Mucosa of stomach (tissue), 1 donor: Measurements from ENCODE around the gene CDK14.

Source experiments
- H3K27me3 ChIP-seq: one replicate; pipeline ENCODE4 v1.7.0; 2013; ENCODE audit warnings: mild to moderate bottlenecking, low read length; ENCODE audit not compliant: control insufficient read depth, insufficient read depth
- H3K36me3 ChIP-seq: one replicate; pipeline ENCODE4 v1.7.0; 2013; ENCODE audit warnings: low read length; ENCODE audit not compliant: control insufficient read depth, insufficient read depth
- H3K4me1 ChIP-seq: one replicate; pipeline ENCODE4 v1.7.0; 2013; ENCODE audit warnings: mild to moderate bottlenecking, low read length; ENCODE audit not compliant: control insufficient read depth, insufficient read depth
- H3K4me3 ChIP-seq: one replicate; pipeline ENCODE4 v1.7.0; 2013; ENCODE audit warnings: low read length
- H3K9ac ChIP-seq: one replicate; pipeline ENCODE4 v1.7.0; 2013; ENCODE audit warnings: mild to moderate bottlenecking, low read length, moderate library complexity
- H3K9me3 ChIP-seq: one replicate; pipeline ENCODE4 v1.7.0; 2013; ENCODE audit warnings: mild to moderate bottlenecking, low read length, moderate library complexity; ENCODE audit not compliant: control insufficient read depth
- donor health status: Pancreatic carcinoma.

Gene CDK14

DNA sequence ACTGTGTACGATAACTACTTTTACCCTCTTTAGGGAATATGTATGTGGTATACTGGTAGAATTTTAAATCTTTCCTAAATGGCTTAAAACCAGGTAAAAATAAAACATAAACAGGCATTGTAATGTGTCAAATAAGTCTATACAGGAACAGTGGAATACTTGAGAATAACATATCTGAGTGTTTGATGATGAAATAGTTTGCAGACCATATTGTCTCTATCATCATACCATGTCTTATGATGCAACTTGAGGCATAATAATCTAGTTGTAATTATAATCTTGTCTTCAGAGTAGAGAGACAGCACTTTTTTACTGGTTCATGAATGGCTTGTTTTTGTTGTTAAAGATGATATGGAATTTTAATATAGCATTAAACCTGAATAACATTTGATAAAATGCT, 293.5 kb downstream of the CDK14 start:
- H3K4me1 ChIP-seq = no peaks in the 10 kb centered on the region
- no peaks in the 10 kb centered on the region for H3K36me3 ChIP-seq
- no peaks in the 10 kb centered on the region for H3K9me3 ChIP-seq
- H3K27me3 ChIP-seq = no peaks in the 10 kb centered on the region
- H3K4me3 ChIP-seq = no peak overlapping the region
- no peak overlapping the region for H3K9ac ChIP-seq

DNA sequence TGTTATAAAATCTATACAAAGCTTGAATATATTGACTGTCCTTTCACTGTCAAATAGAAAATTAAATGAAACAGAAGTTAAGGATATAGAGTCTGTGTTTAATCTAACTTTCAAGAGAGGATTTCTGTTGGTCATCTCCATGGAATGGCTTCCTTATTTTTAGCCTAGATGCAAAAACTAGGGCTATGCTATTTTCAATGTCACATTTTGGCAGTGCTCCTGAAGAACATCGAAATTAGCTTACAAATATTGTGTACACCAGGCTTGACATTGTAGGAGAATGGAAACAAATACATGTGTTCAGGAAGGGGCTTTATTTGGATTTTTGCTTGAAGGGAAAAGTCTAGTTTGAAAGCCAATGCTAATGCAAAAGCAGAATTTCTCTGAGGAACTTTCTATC, 295.4 kb downstream of the CDK14 start:
- Histone ChIP-seq H3K27me3 (no peaks in the 10 kb centered on the region), H3K9me3 (no peaks in the 10 kb centered on the region), H3K4me1 (no peaks in the 10 kb centered on the region), H3K9ac (no peak overlapping the region), H3K4me3 (no peak overlapping the region), H3K36me3 (no peaks in the 10 kb centered on the region)

DNA sequence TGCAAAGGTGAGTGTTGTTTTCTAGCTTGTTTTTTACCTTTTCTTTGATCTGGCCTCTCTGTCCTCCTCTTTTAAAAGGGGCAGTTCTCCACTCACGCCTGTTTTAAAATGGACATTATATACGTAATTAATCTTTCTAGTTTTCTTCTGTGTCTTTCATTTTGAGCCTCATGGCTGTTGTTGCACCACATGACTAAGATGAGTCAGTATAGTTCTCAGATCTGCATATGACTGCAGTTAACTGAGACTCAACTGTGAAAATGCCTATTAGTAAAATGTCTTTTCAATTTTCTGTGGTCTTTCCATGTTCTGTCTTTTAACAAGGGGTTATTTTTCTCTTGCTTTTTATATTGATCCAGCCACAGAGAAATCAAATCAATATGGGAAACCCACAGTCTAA, 296.1 kb downstream of the CDK14 start:
- Histone ChIP-seq H3K4me3 (no peak overlapping the region), H3K36me3 (no peaks in the 10 kb centered on the region), H3K9me3 (no peaks in the 10 kb centered on the region), H3K4me1 (no peaks in the 10 kb centered on the region), H3K9ac (no peak overlapping the region), H3K27me3 (no peaks in the 10 kb centered on the region)

DNA sequence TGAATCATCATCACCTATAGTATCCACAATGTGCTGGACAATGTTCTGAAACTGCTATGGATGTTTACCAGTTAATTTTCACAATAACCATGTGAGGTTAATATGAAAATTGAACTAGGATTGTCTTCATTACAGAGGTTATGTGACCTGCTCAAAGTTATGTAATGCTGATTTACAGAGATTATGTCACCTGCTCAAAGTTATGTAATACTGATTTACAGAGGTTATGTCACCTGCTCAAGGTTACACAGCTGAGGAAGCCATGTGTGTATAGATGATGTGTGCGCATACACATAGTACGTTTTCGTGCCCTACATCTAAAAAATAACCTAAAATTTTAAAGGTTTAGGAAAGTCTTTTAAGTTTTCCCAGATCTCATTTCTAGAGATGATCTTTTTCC, 298.0 kb downstream of the CDK14 start:
- H3K9me3 ChIP-seq = no peaks in the 10 kb centered on the region
- no peaks in the 10 kb centered on the region for H3K27me3 ChIP-seq
- no peaks in the 10 kb centered on the region for H3K4me1 ChIP-seq
- no peak overlapping the region for H3K9ac ChIP-seq
- no peaks in the 10 kb centered on the region for H3K36me3 ChIP-seq
- H3K4me3 ChIP-seq = no peak overlapping the region

DNA sequence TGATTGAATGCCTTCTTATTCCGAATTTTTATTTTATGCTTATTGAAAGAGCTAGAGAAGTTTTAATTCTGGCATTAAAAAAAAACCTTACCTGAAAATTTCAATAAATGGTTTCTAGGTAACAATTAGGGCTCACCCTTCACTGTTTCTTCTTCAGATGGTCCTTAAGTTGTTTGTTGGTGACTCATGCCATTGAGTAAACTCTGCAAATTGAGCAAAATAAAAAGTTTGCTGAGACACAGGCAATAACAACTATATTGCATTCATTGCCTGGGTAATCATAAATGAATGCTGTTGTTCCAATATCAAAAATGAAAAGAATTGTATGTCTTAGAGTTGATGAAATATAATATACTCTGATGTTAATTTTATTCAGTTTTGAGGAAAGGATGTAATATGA, 300.3 kb downstream of the CDK14 start:
- Histone ChIP-seq H3K4me1 (no peaks in the 10 kb centered on the region), H3K27me3 (no peaks in the 10 kb centered on the region), H3K9me3 (no peaks in the 10 kb centered on the region), H3K9ac (no peak overlapping the region), H3K4me3 (no peak overlapping the region), H3K36me3 (no peaks in the 10 kb centered on the region)

DNA sequence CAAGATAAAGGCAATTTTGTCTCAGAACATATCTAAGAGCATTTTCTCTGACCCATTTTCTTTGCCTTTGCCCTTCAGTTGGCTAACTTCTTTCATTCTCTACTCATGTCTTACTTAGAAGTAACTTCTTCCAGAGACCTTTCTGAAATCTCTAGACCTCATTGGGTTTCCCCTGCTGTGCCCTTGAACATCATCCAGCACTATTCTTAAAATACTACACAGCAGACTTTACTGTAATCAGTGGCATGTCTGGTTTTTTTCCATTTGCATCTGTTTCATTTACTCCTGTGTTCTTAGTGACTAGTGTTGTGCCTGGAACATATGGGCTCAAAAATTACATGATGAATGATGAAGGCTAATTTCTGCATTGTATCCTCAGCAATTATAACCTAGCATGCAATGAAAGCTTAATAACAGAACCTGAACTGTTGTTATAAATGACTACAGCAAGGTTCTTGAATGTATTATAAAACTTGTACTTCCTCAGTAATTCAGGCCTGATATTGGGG, 301.9 kb downstream of the CDK14 start:
- Histone ChIP-seq H3K9ac (no peak overlapping the region), H3K27me3 (no peaks in the 10 kb centered on the region), H3K4me3 (no peak overlapping the region), H3K9me3 (no peaks in the 10 kb centered on the region), H3K4me1 (no peaks in the 10 kb centered on the region), H3K36me3 (no peaks in the 10 kb centered on the region)

DNA sequence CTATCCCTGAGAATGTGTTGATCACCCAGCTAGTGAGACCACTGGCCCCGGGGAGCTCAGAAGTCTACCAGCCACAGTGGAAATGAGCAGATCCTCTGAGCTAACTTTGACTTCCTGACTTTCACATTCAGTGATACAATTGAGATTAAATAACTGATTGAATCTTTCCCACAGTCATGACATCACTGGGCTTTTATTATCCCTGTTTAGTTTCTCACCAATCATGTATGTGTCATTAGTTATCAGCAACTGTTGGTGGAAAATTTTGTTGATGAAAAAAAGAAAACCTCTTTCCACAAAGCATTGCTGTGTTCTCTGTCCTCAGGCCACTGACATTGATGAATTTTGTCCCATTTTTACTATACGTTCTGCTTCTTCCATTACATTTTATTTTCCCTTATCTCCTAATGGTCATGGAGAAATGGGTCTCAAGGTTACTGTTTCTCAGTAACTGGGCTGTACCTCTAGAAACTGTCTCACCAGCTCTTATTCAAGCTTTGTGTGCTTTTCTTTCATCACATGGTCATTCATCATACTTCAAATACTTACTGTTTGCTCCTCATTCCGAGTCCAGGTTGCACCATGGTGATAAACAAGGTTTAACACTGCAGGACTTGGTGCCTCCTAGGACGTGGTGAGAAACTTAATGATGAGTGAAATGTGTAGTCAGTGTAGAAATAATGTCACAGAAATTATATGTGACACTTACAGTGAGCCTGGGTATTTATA, 304.7 kb downstream of the CDK14 start:
- Histone ChIP-seq H3K9me3 (no peaks in the 10 kb centered on the region), H3K4me1 (no peaks in the 10 kb centered on the region), H3K4me3 (no peak overlapping the region), H3K9ac (no peak overlapping the region), H3K36me3 (no peaks in the 10 kb centered on the region), H3K27me3 (no peaks in the 10 kb centered on the region)

DNA sequence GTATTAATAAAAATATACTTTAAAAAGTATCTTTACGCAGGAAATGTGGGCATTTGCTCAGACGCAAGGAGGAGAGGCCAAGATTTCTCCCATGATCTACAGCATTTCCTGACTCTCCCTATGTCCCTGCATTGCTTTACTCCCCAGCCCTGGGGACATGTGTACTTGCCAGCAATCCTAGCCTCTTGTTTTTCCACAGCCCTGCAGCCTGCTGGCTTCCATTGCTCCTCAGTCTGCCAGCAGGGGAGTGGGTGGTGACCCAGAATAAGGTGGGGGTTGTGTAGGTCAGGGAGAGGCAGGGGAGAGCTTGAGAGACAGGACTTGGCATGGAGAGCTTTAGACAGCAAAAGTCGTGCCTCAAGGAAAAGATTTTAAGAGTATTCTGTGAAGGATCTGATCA, 307.7 kb downstream of the CDK14 start:
- Histone ChIP-seq H3K4me3 (no peak overlapping the region), H3K9ac (no peak overlapping the region), H3K4me1 (no peaks in the 10 kb centered on the region), H3K9me3 (no peaks in the 10 kb centered on the region), H3K36me3 (no peaks in the 10 kb centered on the region), H3K27me3 (no peaks in the 10 kb centered on the region)

DNA sequence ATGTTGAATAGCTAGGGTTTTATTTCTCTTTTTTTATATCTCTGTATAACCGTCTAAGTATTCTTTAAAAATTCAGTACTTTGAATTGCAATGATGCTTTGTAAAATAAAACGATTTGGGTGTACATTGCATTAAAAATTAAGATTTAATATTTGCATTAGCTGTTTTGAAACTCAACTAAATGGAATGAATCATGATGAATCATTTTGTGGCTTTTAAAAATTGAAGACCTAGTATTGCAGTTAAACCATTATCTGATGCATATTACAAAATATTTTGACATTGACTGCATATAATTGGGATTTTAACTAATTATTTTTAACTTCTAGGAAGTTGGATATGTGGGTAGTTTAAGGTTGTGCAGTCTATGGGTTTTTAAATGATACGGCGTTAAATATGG, 314.0 kb downstream of the CDK14 start:
- no peaks in the 10 kb centered on the region for H3K27me3 ChIP-seq
- no peaks in the 10 kb centered on the region for H3K9me3 ChIP-seq
- H3K9ac ChIP-seq = no peak overlapping the region
- no peaks in the 10 kb centered on the region for H3K4me1 ChIP-seq
- no peaks in the 10 kb centered on the region for H3K36me3 ChIP-seq
- no peak overlapping the region for H3K4me3 ChIP-seq

DNA sequence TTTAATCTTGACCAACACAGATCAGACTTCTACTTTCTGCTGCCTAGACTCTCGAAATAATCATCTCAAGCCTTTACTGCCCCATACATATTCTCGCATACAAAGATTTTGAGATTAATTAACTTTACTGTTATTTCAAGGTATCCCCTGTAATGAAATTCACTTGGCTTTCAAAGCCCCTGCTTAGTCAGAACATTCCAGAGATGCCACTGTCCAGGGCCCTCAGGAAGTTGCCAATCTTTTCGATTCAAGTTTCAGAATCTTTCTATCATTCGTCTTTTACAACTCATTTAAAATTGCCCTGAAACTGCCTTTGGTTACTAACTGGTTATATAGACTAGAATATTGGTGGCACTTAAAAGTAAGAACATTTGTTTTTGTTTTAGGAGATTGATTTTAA, 320.2 kb downstream of the CDK14 start:
- Histone ChIP-seq H3K9me3 (no peaks in the 10 kb centered on the region), H3K4me1 (no peaks in the 10 kb centered on the region), H3K36me3 (no peaks in the 10 kb centered on the region), H3K27me3 (no peaks in the 10 kb centered on the region), H3K9ac (no peak overlapping the region), H3K4me3 (no peak overlapping the region)

DNA sequence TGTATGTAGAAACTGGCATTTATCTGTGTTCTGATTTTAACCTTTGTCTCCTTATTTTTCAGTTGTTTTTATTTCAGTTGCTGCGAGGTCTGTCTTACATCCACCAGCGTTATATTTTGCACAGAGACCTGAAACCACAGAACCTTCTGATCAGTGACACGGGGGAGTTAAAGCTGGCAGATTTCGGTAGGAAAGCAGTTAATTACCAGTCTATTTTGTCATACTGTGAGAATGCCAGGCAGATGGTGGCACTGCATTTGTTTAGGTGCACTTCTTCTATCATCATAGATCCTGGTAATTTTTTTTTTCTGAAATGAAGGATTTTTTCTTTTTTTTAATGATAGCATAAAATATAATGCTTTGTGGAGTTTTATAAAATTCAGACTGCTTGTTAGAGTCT, 321.4 kb downstream of the CDK14 start:
- no peak overlapping the region for H3K9ac ChIP-seq
- H3K4me3 ChIP-seq = no peak overlapping the region
- H3K36me3 ChIP-seq = no peaks in the 10 kb centered on the region
- H3K9me3 ChIP-seq = no peaks in the 10 kb centered on the region
- H3K27me3 ChIP-seq = no peaks in the 10 kb centered on the region
- H3K4me1 ChIP-seq = no peaks in the 10 kb centered on the region

DNA sequence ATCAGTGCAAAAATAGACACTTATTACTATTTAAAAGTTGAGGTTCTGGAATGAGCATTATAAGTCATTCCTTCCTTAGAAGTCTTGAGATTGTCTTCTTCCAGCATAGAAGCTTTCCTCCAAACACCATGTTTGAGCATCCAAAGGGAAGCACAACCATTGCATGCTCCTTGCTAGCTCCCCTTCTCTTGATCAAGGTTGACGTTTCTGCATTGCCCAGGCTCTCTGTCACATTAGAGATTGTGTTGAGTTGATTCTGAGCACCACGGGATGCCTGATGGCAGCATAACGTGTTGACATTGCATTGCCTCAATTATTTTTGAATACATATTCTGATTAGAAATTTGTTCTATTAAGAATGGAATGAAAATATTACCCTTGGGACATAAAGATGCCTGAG, 322.2 kb downstream of the CDK14 start:
- H3K36me3 ChIP-seq = no peaks in the 10 kb centered on the region
- H3K4me3 ChIP-seq = no peak overlapping the region
- no peaks in the 10 kb centered on the region for H3K9me3 ChIP-seq
- H3K4me1 ChIP-seq = no peaks in the 10 kb centered on the region
- no peak overlapping the region for H3K9ac ChIP-seq
- H3K27me3 ChIP-seq = no peaks in the 10 kb centered on the region

DNA sequence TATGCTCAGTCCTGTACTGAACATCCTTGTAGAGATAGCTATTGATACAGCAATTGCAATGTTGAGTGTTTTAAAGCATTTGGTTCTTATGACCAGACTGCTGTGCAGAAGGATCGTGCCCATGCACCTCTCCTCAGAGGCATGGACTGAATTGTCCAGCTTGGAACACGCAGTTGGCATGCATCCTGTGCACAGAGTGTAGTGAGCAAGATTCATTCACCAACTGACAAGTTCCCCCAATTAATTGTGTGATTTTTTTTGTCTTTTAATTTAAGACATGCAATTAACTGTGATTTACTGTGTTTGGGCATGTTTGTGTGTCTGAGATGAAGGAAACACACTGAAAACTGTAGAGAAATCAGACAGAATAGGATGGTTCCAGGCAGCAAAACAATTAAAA, 323.7 kb downstream of the CDK14 start:
- Histone ChIP-seq H3K36me3 (no peaks in the 10 kb centered on the region), H3K9ac (no peak overlapping the region), H3K27me3 (no peaks in the 10 kb centered on the region), H3K9me3 (no peaks in the 10 kb centered on the region), H3K4me1 (no peaks in the 10 kb centered on the region), H3K4me3 (no peak overlapping the region)
